DND-41 (cell line): ENCODE data around the gene ARNT2.

Experiments used
- EZH2 ChIP-seq: IDR thresholded peaks from 3 replicates; pipeline ENCODE4 v1.6.1; 2012; ENCODE audit warnings: borderline replicate concordance, low read depth, mild to moderate bottlenecking, moderate library complexity, low read length, inconsistent platforms; ENCODE audit not compliant: severe bottlenecking
- TF ChIP-seq, protein P1 (sequence below): IDR thresholded peaks from 2 replicates; pipeline ENCODE4 v1.5.1; 2012; ENCODE audit warnings: borderline replicate concordance, low read length, moderate library complexity, mild to moderate bottlenecking; ENCODE audit not compliant: poor library complexity, severe bottlenecking; ENCODE audit errors: extremely low read depth

DNA sequence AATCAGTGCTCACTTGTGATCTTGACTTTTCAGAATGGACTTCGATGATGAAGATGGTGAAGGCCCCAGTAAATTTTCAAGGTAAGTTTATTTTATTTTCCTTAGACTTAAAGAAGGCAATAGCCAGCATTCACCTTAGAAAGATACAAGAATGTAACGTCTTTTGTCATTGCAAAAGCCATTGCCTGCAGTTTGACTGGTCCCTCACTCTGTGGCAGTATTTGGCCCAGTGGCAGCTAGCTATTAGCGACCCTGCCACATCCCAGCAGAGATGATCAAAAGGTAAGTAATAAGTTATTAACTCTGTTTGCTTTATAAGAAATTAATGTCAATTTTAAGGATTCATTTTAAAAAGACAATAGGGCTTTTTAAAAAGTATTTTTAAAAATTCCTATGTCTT, 53.7 kb downstream of the ARNT2 start:
- TF ChIP-seq, protein P1, sequence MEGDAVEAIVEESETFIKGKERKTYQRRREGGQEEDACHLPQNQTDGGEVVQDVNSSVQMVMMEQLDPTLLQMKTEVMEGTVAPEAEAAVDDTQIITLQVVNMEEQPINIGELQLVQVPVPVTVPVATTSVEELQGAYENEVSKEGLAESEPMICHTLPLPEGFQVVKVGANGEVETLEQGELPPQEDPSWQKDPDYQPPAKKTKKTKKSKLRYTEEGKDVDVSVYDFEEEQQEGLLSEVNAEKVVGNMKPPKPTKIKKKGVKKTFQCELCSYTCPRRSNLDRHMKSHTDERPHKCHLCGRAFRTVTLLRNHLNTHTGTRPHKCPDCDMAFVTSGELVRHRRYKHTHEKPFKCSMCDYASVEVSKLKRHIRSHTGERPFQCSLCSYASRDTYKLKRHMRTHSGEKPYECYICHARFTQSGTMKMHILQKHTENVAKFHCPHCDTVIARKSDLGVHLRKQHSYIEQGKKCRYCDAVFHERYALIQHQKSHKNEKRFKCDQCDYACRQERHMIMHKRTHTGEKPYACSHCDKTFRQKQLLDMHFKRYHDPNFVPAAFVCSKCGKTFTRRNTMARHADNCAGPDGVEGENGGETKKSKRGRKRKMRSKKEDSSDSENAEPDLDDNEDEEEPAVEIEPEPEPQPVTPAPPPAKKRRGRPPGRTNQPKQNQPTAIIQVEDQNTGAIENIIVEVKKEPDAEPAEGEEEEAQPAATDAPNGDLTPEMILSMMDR = no peak
- TF ChIP-seq EZH2 = no peak
